A673 (cell line): Measurements from ENCODE around the gene ADAT2.

Source experiments
- EZH2 ChIP-seq: fragments of 200-600 bp; sonication (generic); IDR thresholded peaks from 2 replicates; pipeline ENCODE4 v1.6.1; 2017; ENCODE audit warnings: borderline replicate concordance, low read depth, mild to moderate bottlenecking, mixed read lengths, antibody characterized with exemption, low read length; ENCODE audit not compliant: poor library complexity, severe bottlenecking
- TF ChIP-seq, protein P1 (sequence below): fragments of 300-800, 200-600 bp; sonication (generic); conservative IDR thresholded peaks from 2 replicates; pipeline ENCODE4 v1.5.1; 2017; ENCODE audit warnings: low read depth, mild to moderate bottlenecking, antibody characterized with exemption, low read length, moderate library complexity, mixed read lengths

DNA sequence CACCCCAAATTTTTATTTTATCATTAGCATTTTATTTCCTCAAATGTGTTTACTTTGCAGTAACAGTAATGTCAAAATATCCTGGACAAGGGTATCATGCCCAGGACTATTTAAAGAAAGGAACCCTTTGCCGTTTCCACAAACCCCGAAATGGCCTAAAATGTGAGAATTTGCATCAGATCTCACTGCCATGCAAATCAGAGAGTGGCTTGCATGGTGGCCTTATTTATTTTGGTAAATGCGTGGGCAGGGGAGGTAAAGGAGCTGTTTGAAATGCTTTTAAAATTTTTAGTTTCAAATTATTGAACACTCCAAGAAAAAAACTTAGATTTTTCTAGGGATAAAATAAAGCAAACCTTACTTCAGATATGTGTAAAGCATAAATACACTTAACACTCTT, 43.8 kb downstream of the ADAT2 start:
- TF ChIP-seq, protein P1, sequence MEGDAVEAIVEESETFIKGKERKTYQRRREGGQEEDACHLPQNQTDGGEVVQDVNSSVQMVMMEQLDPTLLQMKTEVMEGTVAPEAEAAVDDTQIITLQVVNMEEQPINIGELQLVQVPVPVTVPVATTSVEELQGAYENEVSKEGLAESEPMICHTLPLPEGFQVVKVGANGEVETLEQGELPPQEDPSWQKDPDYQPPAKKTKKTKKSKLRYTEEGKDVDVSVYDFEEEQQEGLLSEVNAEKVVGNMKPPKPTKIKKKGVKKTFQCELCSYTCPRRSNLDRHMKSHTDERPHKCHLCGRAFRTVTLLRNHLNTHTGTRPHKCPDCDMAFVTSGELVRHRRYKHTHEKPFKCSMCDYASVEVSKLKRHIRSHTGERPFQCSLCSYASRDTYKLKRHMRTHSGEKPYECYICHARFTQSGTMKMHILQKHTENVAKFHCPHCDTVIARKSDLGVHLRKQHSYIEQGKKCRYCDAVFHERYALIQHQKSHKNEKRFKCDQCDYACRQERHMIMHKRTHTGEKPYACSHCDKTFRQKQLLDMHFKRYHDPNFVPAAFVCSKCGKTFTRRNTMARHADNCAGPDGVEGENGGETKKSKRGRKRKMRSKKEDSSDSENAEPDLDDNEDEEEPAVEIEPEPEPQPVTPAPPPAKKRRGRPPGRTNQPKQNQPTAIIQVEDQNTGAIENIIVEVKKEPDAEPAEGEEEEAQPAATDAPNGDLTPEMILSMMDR: no peak
- no peak for TF ChIP-seq EZH2
